ENCODE results near the gene SCUBE1. TPM values are rescaled to one million over a fixed set of nuclear protein-coding genes. Genes with fewer than 3 reads are reported as not detected.

SCUBE1 gene
- total RNA-seq, 5 donors from 2014 or later (not counting 1 experiment from before 2014, with no cell fraction given), result 0.03 to 0.10 TPM; not detected in 3

GRCh38 chr22:43334378-43334777, 8.8 kb downstream of the SCUBE1 start:
- Mint-ChIP-seq H3K27ac (no peak overlapping the region), H3K9me3 (no peaks in the 10 kb centered on the region), H3K4me3 (no peak overlapping the region), H3K4me1 (peaks cover 0 to 4% (median 4%) of the 10 kb centered on the region in 3 donors), H3K27me3 (no peaks in the 10 kb centered on the region), H3K36me3 (no peaks in the 10 kb centered on the region)
- Histone ChIP-seq H3K27me3 (replicated peaks in 1 of 2; ENCODE audit: control insufficient read depth in 2 of 2, extremely low read depth in 1 of 2, insufficient read depth in 2 of 2, low read length in 1 of 2) (peaks cover 0 to 18% of the 10 kb centered on the region in 2 experiments), H3K9me3 (no peaks in the 10 kb centered on the region), H3K4me3 (ENCODE audit: control insufficient read depth in 1 of 2, extremely low read depth in 1 of 2, low read length in 1 of 2) (no peak overlapping the region), H3K36me3 (ENCODE audit: control insufficient read depth in 2 of 2, extremely low read depth in 1 of 2, insufficient read depth in 1 of 2, low read length in 1 of 2) (no peaks in the 10 kb centered on the region), H3K27ac (ENCODE audit: low read length) (no peak overlapping the region), H3K4me1 (ENCODE audit: control insufficient read depth in 1 of 2, extremely low read depth in 1 of 2, insufficient read depth in 2 of 2, low read length in 2 of 2) (no peaks in the 10 kb centered on the region)
- ChIA-PET CTCF (interaction anchor here in 1 of 2 donors (1.3 kb wide), 1 partner anchor 13 kb away, joined by 5 read pairs; no protein-coding TSS in a partner anchor), POLR2A (no interaction called here)
- WGBS (ENCODE audit: insufficient coverage), result 86% methylated on average over 4 of the region's 4 CpGs
- no peak for DNase-seq
- ATAC-seq (replicated peaks in 1 of 4), result no peak

DNA sequence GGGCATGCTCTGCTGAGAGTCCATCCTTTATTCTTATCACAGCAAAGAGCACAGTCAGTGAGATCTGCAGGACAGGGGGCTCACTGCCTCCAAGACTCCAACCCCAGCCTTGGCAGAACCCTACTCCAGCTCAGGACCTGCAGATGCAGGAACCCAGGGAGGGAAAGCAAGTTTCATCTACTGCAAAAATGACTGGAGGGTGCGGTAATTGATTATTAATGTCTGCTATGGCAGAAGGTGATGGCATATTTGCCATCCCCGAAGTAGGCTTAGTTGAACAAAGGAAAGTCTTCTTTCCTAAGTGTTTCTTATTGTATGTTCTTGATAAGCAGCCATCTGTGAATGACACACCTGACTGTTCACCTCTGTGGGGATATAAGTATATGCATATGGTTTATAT, 9.2 kb downstream of the SCUBE1 start:
- H3K4me1 ChIP-seq (ENCODE audit: control insufficient read depth in 1 of 2, extremely low read depth in 1 of 2, insufficient read depth in 2 of 2, low read length in 2 of 2), result no peaks in the 10 kb centered on the region
- POLR2A ChIA-PET, result no interaction called here
- H3K36me3 Mint-ChIP-seq, result no peaks in the 10 kb centered on the region
- no peaks in the 10 kb centered on the region for H3K9me3 Mint-ChIP-seq
- H3K27ac ChIP-seq (ENCODE audit: low read length), result no peak overlapping the region
- no peak overlapping the region for H3K4me3 ChIP-seq (ENCODE audit: control insufficient read depth in 1 of 2, extremely low read depth in 1 of 2, low read length in 1 of 2)
- no peaks in the 10 kb centered on the region for H3K9me3 ChIP-seq
- WGBS (ENCODE audit: insufficient coverage), result 79% methylated on average over 2 of the region's 2 CpGs
- no peak for ATAC-seq (replicated peaks in 1 of 4)
- no peak overlapping the region for H3K4me3 Mint-ChIP-seq
- CTCF ChIA-PET, result interaction anchor here in 1 of 2 donors (1.3 kb wide), 1 partner anchor 13 kb away, joined by 5 read pairs; no protein-coding TSS in a partner anchor
- no peak overlapping the region for H3K27ac Mint-ChIP-seq
- H3K27me3 ChIP-seq (replicated peaks in 1 of 2; ENCODE audit: control insufficient read depth in 2 of 2, extremely low read depth in 1 of 2, insufficient read depth in 2 of 2, low read length in 1 of 2), result peaks cover 0 to 18% of the 10 kb centered on the region in 2 experiments
- no peaks in the 10 kb centered on the region for H3K36me3 ChIP-seq (ENCODE audit: control insufficient read depth in 2 of 2, extremely low read depth in 1 of 2, insufficient read depth in 1 of 2, low read length in 1 of 2)
- no peaks in the 10 kb centered on the region for H3K27me3 Mint-ChIP-seq
- peaks cover 0 to 4% (median 4%) of the 10 kb centered on the region in 3 donors for H3K4me1 Mint-ChIP-seq
- no peak for DNase-seq

GRCh38 chr22:43333156-43333555, 10.0 kb downstream of the SCUBE1 start:
- WGBS (ENCODE audit: insufficient coverage), result 67% methylated on average over 4 of the region's 5 CpGs
- Histone ChIP-seq H3K9me3 (no peaks in the 10 kb centered on the region), H3K27me3 (replicated peaks in 1 of 2; ENCODE audit: control insufficient read depth in 2 of 2, extremely low read depth in 1 of 2, insufficient read depth in 2 of 2, low read length in 1 of 2) (peaks cover 0 to 15% of the 10 kb centered on the region in 2 experiments), H3K27ac (ENCODE audit: low read length) (no peak overlapping the region), H3K4me3 (ENCODE audit: control insufficient read depth in 1 of 2, extremely low read depth in 1 of 2, low read length in 1 of 2) (no peak overlapping the region), H3K4me1 (ENCODE audit: control insufficient read depth in 1 of 2, extremely low read depth in 1 of 2, insufficient read depth in 2 of 2, low read length in 2 of 2) (no peaks in the 10 kb centered on the region), H3K36me3 (ENCODE audit: control insufficient read depth in 2 of 2, extremely low read depth in 1 of 2, insufficient read depth in 1 of 2, low read length in 1 of 2) (no peaks in the 10 kb centered on the region)
- Mint-ChIP-seq H3K4me1 (peaks cover 0 to 4% (median 4%) of the 10 kb centered on the region in 3 donors), H3K27me3 (no peaks in the 10 kb centered on the region), H3K9me3 (no peaks in the 10 kb centered on the region), H3K27ac (no peak overlapping the region), H3K36me3 (no peaks in the 10 kb centered on the region), H3K4me3 (no peak overlapping the region)
- ChIA-PET POLR2A (no interaction called here), CTCF (no interaction called here)
- ATAC-seq (replicated peaks in 1 of 4) (no peak), DNase-seq (no peak)

GRCh38 chr22:43331698-43332097, 11.5 kb downstream of the SCUBE1 start:
- Mint-ChIP-seq H3K4me3 (no peak overlapping the region), H3K4me1 (peaks cover 0 to 4% (median 4%) of the 10 kb centered on the region in 3 donors), H3K27me3 (peaks cover 0 to 4% of the 10 kb centered on the region in 2 donors), H3K9me3 (no peaks in the 10 kb centered on the region), H3K36me3 (no peaks in the 10 kb centered on the region), H3K27ac (no peak overlapping the region)
- Histone ChIP-seq H3K27ac (ENCODE audit: low read length) (no peak overlapping the region), H3K4me1 (ENCODE audit: control insufficient read depth in 1 of 2, extremely low read depth in 1 of 2, insufficient read depth in 2 of 2, low read length in 2 of 2) (no peaks in the 10 kb centered on the region), H3K36me3 (ENCODE audit: control insufficient read depth in 2 of 2, extremely low read depth in 1 of 2, insufficient read depth in 1 of 2, low read length in 1 of 2) (no peaks in the 10 kb centered on the region), H3K9me3 (no peaks in the 10 kb centered on the region), H3K27me3 (replicated peaks in 1 of 2; ENCODE audit: control insufficient read depth in 2 of 2, extremely low read depth in 1 of 2, insufficient read depth in 2 of 2, low read length in 1 of 2) (peaks cover 0 to 12% of the 10 kb centered on the region in 2 experiments), H3K4me3 (ENCODE audit: control insufficient read depth in 1 of 2, extremely low read depth in 1 of 2, low read length in 1 of 2) (no peak overlapping the region)
- no peak for ATAC-seq (replicated peaks in 1 of 4)
- 91% methylated on average over 5 of the region's 9 CpGs for WGBS (ENCODE audit: insufficient coverage)
- CTCF ChIA-PET, result interaction anchor here in 1 of 2 donors (0.6 kb wide), 1 partner anchor 15 kb away, joined by 4 read pairs; no protein-coding TSS in a partner anchor
- POLR2A ChIA-PET, result no interaction called here
- no peak for DNase-seq

GRCh38 chr22:43331069-43331451, 12.1 kb downstream of the SCUBE1 start:
- Mint-ChIP-seq H3K27me3 (peaks cover 0 to 8% of the 10 kb centered on the region in 2 donors), H3K36me3 (no peaks in the 10 kb centered on the region), H3K4me1 (peaks cover 0 to 4% (median 4%) of the 10 kb centered on the region in 3 donors), H3K9me3 (no peaks in the 10 kb centered on the region), H3K4me3 (no peak overlapping the region), H3K27ac (no peak overlapping the region)
- no peak for ATAC-seq (replicated peaks in 1 of 4)
- H3K9me3 ChIP-seq, result no peaks in the 10 kb centered on the region
- WGBS (ENCODE audit: insufficient coverage), result no CpG with 5 or more reads among the region's 3 CpGs
- no peak for DNase-seq
- H3K27me3 ChIP-seq (replicated peaks in 1 of 2; ENCODE audit: control insufficient read depth in 2 of 2, extremely low read depth in 1 of 2, insufficient read depth in 2 of 2, low read length in 1 of 2), result peaks cover 0 to 16% of the 10 kb centered on the region in 2 experiments
- POLR2A ChIA-PET, result no interaction called here
- no peak overlapping the region for H3K27ac ChIP-seq (ENCODE audit: low read length)
- no peaks in the 10 kb centered on the region for H3K4me1 ChIP-seq (ENCODE audit: control insufficient read depth in 1 of 2, extremely low read depth in 1 of 2, insufficient read depth in 2 of 2, low read length in 2 of 2)
- CTCF ChIA-PET, result no interaction called here
- no peaks in the 10 kb centered on the region for H3K36me3 ChIP-seq (ENCODE audit: control insufficient read depth in 2 of 2, extremely low read depth in 1 of 2, insufficient read depth in 1 of 2, low read length in 1 of 2)
- no peak overlapping the region for H3K4me3 ChIP-seq (ENCODE audit: control insufficient read depth in 1 of 2, extremely low read depth in 1 of 2, low read length in 1 of 2)

DNA sequence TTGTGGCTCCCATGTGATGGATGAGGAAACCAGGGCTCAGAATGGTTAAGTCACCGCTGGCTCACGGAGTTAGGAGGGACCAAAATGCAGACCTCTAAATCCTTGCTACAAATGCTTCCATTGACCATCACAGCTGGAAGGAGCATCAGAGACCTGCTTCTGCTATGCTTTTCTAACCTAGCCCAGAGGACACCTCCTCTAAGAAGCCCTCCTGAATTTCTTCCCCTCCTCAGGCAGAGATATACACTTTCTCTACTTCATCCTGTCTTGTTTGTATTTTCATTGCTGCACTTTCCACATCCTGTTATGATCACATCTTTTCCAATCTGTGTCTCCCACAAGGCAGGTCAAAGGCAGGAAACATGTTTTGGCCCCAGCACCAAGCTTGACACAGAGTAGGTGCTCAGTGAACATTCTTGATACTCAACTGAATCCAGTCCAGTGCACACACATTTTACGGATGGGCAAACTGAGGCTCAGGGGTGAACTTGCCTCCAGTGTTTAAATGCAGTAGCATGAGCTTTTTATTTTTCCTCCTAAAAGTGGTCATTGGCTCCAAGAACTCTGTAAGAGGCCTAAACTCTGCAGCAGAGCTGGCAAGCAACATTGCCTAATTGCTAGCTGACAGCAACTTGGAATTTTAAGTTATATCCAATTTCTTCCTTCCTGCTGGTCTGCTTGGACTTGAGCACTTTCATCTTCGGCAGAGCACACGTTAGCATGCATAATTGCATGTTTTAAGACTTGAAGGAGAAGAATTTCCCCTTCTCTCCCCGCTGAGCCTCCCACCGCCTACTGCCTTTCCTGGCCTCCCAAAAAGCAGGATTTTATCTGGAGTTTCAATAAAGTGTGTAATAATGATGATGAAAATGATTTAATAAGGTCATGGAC, 12.7 kb downstream of the SCUBE1 start:
- H3K9me3 Mint-ChIP-seq, result no peaks in the 10 kb centered on the region
- H3K27ac Mint-ChIP-seq, result no peak overlapping the region
- 94% methylated on average over 3 of the region's 7 CpGs for WGBS (ENCODE audit: insufficient coverage)
- Histone ChIP-seq H3K9me3 (no peaks in the 10 kb centered on the region), H3K27me3 (replicated peaks in 1 of 2; ENCODE audit: control insufficient read depth in 2 of 2, extremely low read depth in 1 of 2, insufficient read depth in 2 of 2, low read length in 1 of 2) (peaks cover 0 to 16% of the 10 kb centered on the region in 2 experiments), H3K4me3 (ENCODE audit: control insufficient read depth in 1 of 2, extremely low read depth in 1 of 2, low read length in 1 of 2) (no peak overlapping the region), H3K4me1 (ENCODE audit: control insufficient read depth in 1 of 2, extremely low read depth in 1 of 2, insufficient read depth in 2 of 2, low read length in 2 of 2) (no peaks in the 10 kb centered on the region), H3K36me3 (ENCODE audit: control insufficient read depth in 2 of 2, extremely low read depth in 1 of 2, insufficient read depth in 1 of 2, low read length in 1 of 2) (no peaks in the 10 kb centered on the region), H3K27ac (ENCODE audit: low read length) (no peak overlapping the region)
- no peak overlapping the region for H3K4me3 Mint-ChIP-seq
- peaks cover 0 to 4% (median 4%) of the 10 kb centered on the region in 3 donors for H3K4me1 Mint-ChIP-seq
- POLR2A ChIA-PET, result no interaction called here
- H3K36me3 Mint-ChIP-seq, result no peaks in the 10 kb centered on the region
- CTCF ChIA-PET, result no interaction called here
- ATAC-seq (replicated peaks in 1 of 4), result no peak
- DNase-seq, result no peak
- peaks cover 0 to 9% of the 10 kb centered on the region in 2 donors for H3K27me3 Mint-ChIP-seq

Measured in T-cell (primary cell).